Measurements from ENCODE around the gene GNL2. TPM values are rescaled to one million over a fixed set of nuclear protein-coding genes. Genes with fewer than 3 reads are reported as not detected.

The GNL2 gene
- total RNA-seq (2014; rRNA removed; shearing (Covaris generic)) (39.3 and 53.6 TPM in 2 replicates), polyA plus RNA-seq (2016; fragmentation: Nextera tagmentation; extraction: Ambion mirVana) (65.4 and 67.1 TPM in 2 replicates)

DNA sequence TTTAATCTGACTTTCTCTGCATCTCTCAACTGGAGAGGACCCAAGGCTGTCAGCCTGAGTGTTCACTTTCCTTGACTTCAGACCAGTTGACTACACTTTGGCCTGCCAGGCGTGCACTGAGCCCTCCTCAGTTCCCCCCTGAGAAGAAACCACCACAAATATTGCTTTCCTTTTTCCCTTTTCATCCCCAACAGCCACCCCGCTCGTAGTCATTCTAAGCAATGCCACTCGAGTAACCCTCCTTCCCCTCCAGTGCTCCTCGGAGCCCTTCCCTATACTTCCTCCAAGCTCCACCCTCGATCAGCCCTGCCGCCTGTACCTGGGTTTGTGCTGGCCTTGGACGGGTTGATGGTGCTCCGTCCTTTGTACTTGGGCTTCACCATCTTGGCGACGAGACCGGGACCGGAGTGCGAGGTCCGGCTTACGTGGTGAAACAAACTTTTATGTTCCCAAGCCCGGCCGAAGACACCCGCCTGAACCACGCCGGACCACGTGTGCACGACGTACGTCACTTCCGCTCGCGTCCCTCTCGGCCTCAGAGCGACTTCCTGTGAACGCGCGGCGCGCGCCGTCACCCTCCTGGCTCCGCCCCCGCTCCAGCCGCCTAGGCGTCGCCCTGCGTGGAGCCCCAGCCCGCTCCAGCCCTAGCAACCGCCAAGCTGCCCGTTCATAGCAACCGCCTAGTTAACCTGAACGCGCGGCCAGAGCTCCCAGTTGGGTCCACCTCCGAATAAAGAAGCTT is at the start of gene GNL2:
GNL2 (minus strand) TSS at position 498 of the 742 bp plus-strand sequence; CDS start at position 383, 115 bp downstream.
- peaks cover 24% of the 10 kb centered on the region for H3K36me3 ChIP-seq (ENCODE audit: low read depth)
- H2AFZ ChIP-seq = peak within 1 kb of the TSS; percentile 98
- peak within 1 kb of the TSS; percentile 96 for H3K27ac ChIP-seq
- peaks cover 9% of the 10 kb centered on the region; the same call in 1 of the 2 replicates for H3F3A ChIP-seq (ENCODE audit: insufficient read depth)
- H3K4me3 ChIP-seq = peak within 1 kb of the TSS; percentile 99
- H3K4me2 ChIP-seq (ENCODE audit: unreplicated experiment) = peak within 1 kb of the TSS; percentile 100
- TF ChIP-seq EZH2 (IDR thresholded peaks at IDR 0.05; ENCODE audit: insufficient read depth, poor library complexity, severe bottlenecking) = no peak
- no peak for TF ChIP-seq EZH2phosphoT487 (IDR thresholded peaks at IDR 0.05; ENCODE audit: insufficient read depth, low read depth)
- DNase-seq = peak; percentile 100
- H3K9me2 ChIP-seq (ENCODE audit: insufficient read depth) = no peaks in the 10 kb centered on the region
- no peaks in the 10 kb centered on the region for H3K27me3 ChIP-seq (replicated peaks; ENCODE audit: insufficient read depth)
- peaks cover 20% of the 10 kb centered on the region for H3K4me1 ChIP-seq (ENCODE audit: insufficient read depth)
- H3K9me3 ChIP-seq (ENCODE audit: low read depth) = no peaks in the 10 kb centered on the region
- H3K9ac ChIP-seq = peak within 1 kb of the TSS; percentile 94
- in situ Hi-C loops (cut with MboI) = no loop called here
- no peaks in the 10 kb centered on the region for H4K20me1 ChIP-seq (ENCODE audit: insufficient read depth)
- H3K79me2 ChIP-seq (ENCODE audit: insufficient read depth) = peaks cover 51% of the 10 kb centered on the region
- WGBS, 2 experiments (ENCODE audit: low coverage in 1 of 2, low lambda C conversion rate in 2 of 2, missing lambda C conversion rate in 2 of 2) = 1% methylated on average over 49 to 51 of the region's 51 CpGs

DNA sequence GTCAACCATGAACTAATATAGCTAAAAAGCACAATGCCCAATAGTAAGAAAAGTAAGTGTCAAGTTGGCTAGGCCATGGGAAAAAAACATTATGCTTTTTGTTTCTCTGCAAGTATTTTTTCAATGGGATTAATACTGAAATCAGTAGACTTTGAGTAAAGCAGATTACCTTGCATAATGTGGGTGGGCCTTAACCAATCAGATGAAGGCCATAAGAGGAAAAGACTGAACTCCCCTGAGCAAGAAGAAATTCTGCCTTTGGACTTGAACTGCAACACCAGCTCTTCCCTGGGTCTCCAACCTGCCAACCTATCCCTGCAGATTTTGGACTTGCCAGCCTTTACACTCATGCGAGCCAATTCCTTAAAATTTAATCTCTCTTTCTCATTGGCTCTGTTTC is 45.3 kb upstream of the GNL2 start:
- Histone ChIP-seq H3K9me3 (ENCODE audit: low read depth) (no peaks in the 10 kb centered on the region), H3K79me2 (ENCODE audit: insufficient read depth) (no peaks in the 10 kb centered on the region), H3K9me2 (ENCODE audit: insufficient read depth) (no peaks in the 10 kb centered on the region), H3K27ac (no peak overlapping the region), H3K9ac (no peak overlapping the region), H2AFZ (no peak overlapping the region), H4K20me1 (ENCODE audit: insufficient read depth) (no peaks in the 10 kb centered on the region), H3K36me3 (ENCODE audit: low read depth) (no peaks in the 10 kb centered on the region), H3F3A (ENCODE audit: insufficient read depth) (no peaks in the 10 kb centered on the region), H3K27me3 (replicated peaks; ENCODE audit: insufficient read depth) (peaks cover 39% of the 10 kb centered on the region), H3K4me2 (ENCODE audit: unreplicated experiment) (no peak overlapping the region), H3K4me1 (ENCODE audit: insufficient read depth) (no peaks in the 10 kb centered on the region), H3K4me3 (no peak overlapping the region)
- no peak for DNase-seq
- in situ Hi-C loops (cut with MboI) = no loop called here
- TF ChIP-seq EZH2 (IDR thresholded peaks at IDR 0.05; ENCODE audit: insufficient read depth, poor library complexity, severe bottlenecking) (no peak), EZH2phosphoT487 (IDR thresholded peaks at IDR 0.05; ENCODE audit: insufficient read depth, low read depth) (no peak)
- 61 to 70% methylated on average over 1 of the region's 1 CpG for WGBS, 2 experiments (ENCODE audit: low coverage in 1 of 2, low lambda C conversion rate in 2 of 2, missing lambda C conversion rate in 2 of 2)

DNA sequence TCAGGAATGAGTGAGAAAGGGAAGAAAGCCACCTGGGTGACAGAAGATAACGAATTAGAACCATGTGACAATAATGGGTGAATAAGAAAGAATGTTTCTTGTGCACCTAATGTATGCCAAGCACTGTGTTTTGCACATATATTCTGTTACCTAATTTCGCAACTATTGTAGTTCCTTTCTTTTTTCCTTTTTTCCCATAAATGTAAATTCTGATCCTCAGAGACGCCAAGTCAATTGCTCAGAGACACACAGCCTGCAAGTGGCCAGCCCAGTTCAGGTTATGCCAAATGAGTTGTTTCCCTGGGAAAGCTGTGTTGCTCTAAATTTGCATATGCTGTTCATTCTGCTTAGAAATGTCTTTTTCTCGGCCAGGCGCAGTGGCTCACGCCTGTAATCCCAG is 40.7 kb upstream of the GNL2 start:
- peaks cover 63% of the 10 kb centered on the region for H3K27me3 ChIP-seq (replicated peaks; ENCODE audit: insufficient read depth)

DNA sequence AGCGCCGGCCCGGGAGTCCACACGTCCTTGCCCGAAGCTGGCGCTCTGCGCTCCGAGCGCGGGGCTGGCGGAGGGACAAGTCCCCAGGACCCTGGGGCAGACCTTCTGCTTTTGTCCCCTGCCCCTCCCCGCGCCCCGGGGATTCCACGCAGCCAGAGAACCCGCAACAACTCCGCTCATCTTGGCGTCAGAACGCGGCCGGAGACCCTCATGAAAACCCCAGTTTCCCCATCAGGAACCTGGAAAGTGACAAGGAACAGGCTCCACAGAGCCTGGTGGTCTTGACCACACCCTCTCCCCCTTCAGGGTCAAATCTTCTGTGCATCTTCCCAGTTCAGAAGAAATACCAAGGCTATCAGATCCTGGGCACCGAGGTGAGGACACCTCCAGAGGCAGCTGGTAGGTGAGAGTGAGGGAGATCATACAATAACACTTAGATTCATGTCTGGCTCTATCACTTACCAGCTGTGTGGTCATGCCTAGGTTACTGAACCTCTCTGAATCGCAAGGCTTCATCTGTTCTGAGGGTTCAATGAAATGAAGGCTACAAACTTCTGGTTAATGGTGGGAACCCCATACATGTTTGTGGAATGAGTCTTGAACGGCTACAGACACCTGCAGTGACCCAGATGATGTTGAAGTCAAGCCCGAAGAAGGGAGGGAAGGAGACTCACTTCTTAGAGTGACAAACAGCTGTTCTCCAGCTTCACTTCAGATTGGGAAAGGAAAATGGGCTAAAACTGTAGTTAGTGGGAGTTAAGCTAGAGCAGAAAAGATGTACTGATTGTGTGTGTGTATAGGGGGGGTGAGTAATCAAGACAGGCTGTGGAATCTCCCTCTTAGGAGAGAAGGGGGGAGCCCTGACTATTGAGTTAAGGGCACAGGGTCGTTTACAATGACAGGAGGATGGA is 39.5 kb upstream of the GNL2 start:
- no peak overlapping the region for H3K4me2 ChIP-seq (ENCODE audit: unreplicated experiment)

More for the DNA sequence above, 40.7 kb upstream of the GNL2 start:
- 73 to 80% methylated on average over 6 of the region's 6 CpGs for WGBS, 2 experiments (ENCODE audit: low coverage in 1 of 2, low lambda C conversion rate in 2 of 2, missing lambda C conversion rate in 2 of 2)
- Histone ChIP-seq H3F3A (ENCODE audit: insufficient read depth) (no peaks in the 10 kb centered on the region), H3K9ac (no peak overlapping the region), H3K4me3 (no peak overlapping the region), H3K9me2 (ENCODE audit: insufficient read depth) (no peaks in the 10 kb centered on the region), H3K27ac (no peak overlapping the region), H3K4me1 (ENCODE audit: insufficient read depth) (no peaks in the 10 kb centered on the region), H3K36me3 (ENCODE audit: low read depth) (no peaks in the 10 kb centered on the region), H3K79me2 (ENCODE audit: insufficient read depth) (no peaks in the 10 kb centered on the region), H3K9me3 (ENCODE audit: low read depth) (no peaks in the 10 kb centered on the region), H3K4me2 (ENCODE audit: unreplicated experiment) (no peak overlapping the region), H2AFZ (no peak overlapping the region), H4K20me1 (ENCODE audit: insufficient read depth) (no peaks in the 10 kb centered on the region)
- in situ Hi-C loops (cut with MboI) = no loop called here
- no peak for DNase-seq
- no peak for TF ChIP-seq EZH2phosphoT487 (IDR thresholded peaks at IDR 0.05; ENCODE audit: insufficient read depth, low read depth)
- TF ChIP-seq EZH2 (IDR thresholded peaks at IDR 0.05; ENCODE audit: insufficient read depth, poor library complexity, severe bottlenecking) = no peak

More for the DNA sequence above, 39.5 kb upstream of the GNL2 start:
- in situ Hi-C loops (cut with MboI) = no loop called here
- no peak for TF ChIP-seq EZH2 (IDR thresholded peaks at IDR 0.05; ENCODE audit: insufficient read depth, poor library complexity, severe bottlenecking)
- TF ChIP-seq EZH2phosphoT487 (IDR thresholded peaks at IDR 0.05; ENCODE audit: insufficient read depth, low read depth) = no peak
- no peak overlapping the region for H3K9ac ChIP-seq
- 14 to 16% methylated on average over 25 to 26 of the region's 26 CpGs for WGBS, 2 experiments (ENCODE audit: low coverage in 1 of 2, low lambda C conversion rate in 2 of 2, missing lambda C conversion rate in 2 of 2)
- H3K27ac ChIP-seq = no peak overlapping the region
- no peaks in the 10 kb centered on the region for H3K79me2 ChIP-seq (ENCODE audit: insufficient read depth)
- no peaks in the 10 kb centered on the region for H3K4me1 ChIP-seq (ENCODE audit: insufficient read depth)
- DNase-seq = no peak
- H4K20me1 ChIP-seq (ENCODE audit: insufficient read depth) = no peaks in the 10 kb centered on the region
- H3K4me3 ChIP-seq = peak overlapping the region; percentile 67
- no peaks in the 10 kb centered on the region for H3K36me3 ChIP-seq (ENCODE audit: low read depth)
- peak overlapping the region; percentile 53 for H2AFZ ChIP-seq
- H3K27me3 ChIP-seq (replicated peaks; ENCODE audit: insufficient read depth) = peaks cover 61% of the 10 kb centered on the region
- H3F3A ChIP-seq (ENCODE audit: insufficient read depth) = no peaks in the 10 kb centered on the region
- H3K9me2 ChIP-seq (ENCODE audit: insufficient read depth) = no peaks in the 10 kb centered on the region
- H3K9me3 ChIP-seq (ENCODE audit: low read depth) = no peaks in the 10 kb centered on the region

Measured in GM23248 (cell line).